Neural progenitor cell (in vitro differentiated cells): ENCODE data around the gene RAB5B.

Source experiments
- EZH2 ChIP-seq: fragments of 200-600 bp; sonication (generic); IDR thresholded peaks from 2 replicates; pipeline ENCODE4 v1.6.1; 2017; ENCODE audit warnings: antibody characterized with exemption, mild to moderate bottlenecking, moderate library complexity
- EZH2phosphoT487 ChIP-seq: fragments of 200-600 bp; sonication (generic); IDR thresholded peaks from 2 replicates; pipeline ENCODE4 v1.6.1; 2017; ENCODE audit warnings: antibody characterized with exemption
- TF ChIP-seq, protein P1 (sequence below): fragments of 200-600 bp; sonication (generic); IDR thresholded peaks from 2 replicates; pipeline ENCODE4 v1.5.1; 2017; ENCODE audit warnings: antibody characterized with exemption, mild to moderate bottlenecking

DNA sequence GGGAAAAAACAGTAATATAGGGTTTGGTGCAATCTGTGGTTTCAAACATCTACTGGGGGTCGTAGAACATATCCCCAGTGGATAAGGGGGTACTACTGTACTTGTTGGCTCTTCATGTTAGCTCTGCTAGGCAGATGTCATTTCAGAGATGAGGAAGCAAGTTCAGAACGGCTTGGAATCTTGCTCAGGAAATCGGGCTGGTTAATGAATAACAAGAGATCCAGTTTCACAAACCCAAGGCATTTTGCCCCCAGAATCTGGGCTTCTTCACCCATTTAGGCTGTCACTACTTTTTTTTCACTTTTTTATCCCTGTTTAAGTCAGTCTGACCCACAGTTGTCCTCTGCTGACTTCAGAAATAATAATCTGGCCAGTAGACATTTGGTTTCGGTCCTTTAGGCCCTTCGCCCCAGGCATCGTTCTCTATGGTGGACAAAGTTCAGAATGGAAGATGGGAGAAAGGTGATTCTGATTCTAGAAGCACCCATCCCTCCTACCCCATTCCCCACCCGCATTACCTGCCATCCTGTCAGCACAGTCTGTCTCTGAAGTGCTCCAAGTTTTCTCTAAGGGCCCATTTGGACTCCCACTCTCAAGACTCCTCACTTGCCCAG lies 27.7 kb downstream of the RAB5B start:
- TF ChIP-seq, protein P1, sequence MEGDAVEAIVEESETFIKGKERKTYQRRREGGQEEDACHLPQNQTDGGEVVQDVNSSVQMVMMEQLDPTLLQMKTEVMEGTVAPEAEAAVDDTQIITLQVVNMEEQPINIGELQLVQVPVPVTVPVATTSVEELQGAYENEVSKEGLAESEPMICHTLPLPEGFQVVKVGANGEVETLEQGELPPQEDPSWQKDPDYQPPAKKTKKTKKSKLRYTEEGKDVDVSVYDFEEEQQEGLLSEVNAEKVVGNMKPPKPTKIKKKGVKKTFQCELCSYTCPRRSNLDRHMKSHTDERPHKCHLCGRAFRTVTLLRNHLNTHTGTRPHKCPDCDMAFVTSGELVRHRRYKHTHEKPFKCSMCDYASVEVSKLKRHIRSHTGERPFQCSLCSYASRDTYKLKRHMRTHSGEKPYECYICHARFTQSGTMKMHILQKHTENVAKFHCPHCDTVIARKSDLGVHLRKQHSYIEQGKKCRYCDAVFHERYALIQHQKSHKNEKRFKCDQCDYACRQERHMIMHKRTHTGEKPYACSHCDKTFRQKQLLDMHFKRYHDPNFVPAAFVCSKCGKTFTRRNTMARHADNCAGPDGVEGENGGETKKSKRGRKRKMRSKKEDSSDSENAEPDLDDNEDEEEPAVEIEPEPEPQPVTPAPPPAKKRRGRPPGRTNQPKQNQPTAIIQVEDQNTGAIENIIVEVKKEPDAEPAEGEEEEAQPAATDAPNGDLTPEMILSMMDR, result no peak
- no peak for TF ChIP-seq EZH2
- no peak for TF ChIP-seq EZH2phosphoT487
